ENCODE measurements around the gene SHROOM4.

DNA sequence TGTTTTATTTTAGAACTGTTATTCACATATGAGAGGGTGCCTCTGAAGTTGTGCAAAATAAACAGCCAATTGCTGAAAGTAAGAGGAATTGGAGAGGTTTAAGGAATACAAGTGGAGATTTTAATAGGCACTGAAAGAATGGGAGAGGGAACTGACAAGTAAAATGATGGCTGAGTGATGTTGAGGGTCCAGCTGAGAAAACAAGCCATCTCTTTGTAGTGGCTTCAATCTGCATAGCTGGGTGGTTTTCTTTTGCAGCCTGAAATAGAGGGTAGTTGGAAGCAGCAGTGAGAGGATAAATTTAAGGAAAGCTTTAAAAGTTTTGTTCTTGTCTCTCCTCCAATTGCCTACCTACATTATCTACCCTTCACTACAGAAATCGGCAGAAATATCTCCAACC is 236.7 kb downstream of the SHROOM4 start:
- no peak for TF ChIP-seq TCF7L2 (IDR thresholded peaks at IDR 0.05; ENCODE audit: low read depth, low read length)
- TF ChIP-seq ZNF175 (CRISPR knock-in tag; IDR thresholded peaks at IDR 0.05; ENCODE audit: low read depth) = no peak
- TF ChIP-seq KAT2B (IDR thresholded peaks at IDR 0.05; ENCODE audit: low read depth, low read length) = no peak
- no peak for TF ChIP-seq FOXM1 (IDR thresholded peaks at IDR 0.05; ENCODE audit: low read depth)
- TF ChIP-seq FOXM1 (CRISPR knock-in tag; IDR thresholded peaks at IDR 0.05; ENCODE audit: low read depth) = no peak
- TF ChIP-seq, protein P1, sequence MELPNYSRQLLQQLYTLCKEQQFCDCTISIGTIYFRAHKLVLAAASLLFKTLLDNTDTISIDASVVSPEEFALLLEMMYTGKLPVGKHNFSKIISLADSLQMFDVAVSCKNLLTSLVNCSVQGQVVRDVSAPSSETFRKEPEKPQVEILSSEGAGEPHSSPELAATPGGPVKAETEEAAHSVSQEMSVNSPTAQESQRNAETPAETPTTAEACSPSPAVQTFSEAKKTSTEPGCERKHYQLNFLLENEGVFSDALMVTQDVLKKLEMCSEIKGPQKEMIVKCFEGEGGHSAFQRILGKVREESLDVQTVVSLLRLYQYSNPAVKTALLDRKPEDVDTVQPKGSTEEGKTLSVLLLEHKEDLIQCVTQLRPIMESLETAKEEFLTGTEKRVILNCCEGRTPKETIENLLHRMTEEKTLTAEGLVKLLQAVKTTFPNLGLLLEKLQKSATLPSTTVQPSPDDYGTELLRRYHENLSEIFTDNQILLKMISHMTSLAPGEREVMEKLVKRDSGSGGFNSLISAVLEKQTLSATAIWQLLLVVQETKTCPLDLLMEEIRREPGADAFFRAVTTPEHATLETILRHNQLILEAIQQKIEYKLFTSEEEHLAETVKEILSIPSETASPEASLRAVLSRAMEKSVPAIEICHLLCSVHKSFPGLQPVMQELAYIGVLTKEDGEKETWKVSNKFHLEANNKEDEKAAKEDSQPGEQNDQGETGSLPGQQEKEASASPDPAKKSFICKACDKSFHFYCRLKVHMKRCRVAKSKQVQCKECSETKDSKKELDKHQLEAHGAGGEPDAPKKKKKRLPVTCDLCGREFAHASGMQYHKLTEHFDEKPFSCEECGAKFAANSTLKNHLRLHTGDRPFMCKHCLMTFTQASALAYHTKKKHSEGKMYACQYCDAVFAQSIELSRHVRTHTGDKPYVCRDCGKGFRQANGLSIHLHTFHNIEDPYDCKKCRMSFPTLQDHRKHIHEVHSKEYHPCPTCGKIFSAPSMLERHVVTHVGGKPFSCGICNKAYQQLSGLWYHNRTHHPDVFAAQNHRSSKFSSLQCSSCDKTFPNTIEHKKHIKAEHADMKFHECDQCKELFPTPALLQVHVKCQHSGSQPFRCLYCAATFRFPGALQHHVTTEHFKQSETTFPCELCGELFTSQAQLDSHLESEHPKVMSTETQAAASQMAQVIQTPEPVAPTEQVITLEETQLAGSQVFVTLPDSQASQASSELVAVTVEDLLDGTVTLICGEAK (IDR thresholded peaks at IDR 0.05) = no peak
- TF ChIP-seq, protein P1 (CRISPR knock-in tag; IDR thresholded peaks at IDR 0.05) = no peak
- no peak for TF ChIP-seq CHD7 (IDR thresholded peaks at IDR 0.05; ENCODE audit: low read depth, low read length)
- TF ChIP-seq MYC (IDR thresholded peaks at IDR 0.05; ENCODE audit: low read depth, low read length) = no peak
- TF ChIP-seq MYC (CRISPR knock-in tag; IDR thresholded peaks at IDR 0.05; ENCODE audit: borderline replicate concordance, low read depth) = no peak
- TF ChIP-seq POLR2A (conservative IDR thresholded peaks at IDR 0.05) = no peak
- TF ChIP-seq, protein P2, sequence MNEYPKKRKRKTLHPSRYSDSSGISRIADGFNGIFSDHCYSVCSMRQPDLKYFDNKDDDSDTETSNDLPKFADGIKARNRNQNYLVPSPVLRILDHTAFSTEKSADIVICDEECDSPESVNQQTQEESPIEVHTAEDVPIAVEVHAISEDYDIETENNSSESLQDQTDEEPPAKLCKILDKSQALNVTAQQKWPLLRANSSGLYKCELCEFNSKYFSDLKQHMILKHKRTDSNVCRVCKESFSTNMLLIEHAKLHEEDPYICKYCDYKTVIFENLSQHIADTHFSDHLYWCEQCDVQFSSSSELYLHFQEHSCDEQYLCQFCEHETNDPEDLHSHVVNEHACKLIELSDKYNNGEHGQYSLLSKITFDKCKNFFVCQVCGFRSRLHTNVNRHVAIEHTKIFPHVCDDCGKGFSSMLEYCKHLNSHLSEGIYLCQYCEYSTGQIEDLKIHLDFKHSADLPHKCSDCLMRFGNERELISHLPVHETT (CRISPR knock-in tag; conservative IDR thresholded peaks at IDR 0.05 in 1 of 2, IDR thresholded peaks at IDR 0.05 in 1 of 2) = no peak

Data from K562 (cell line).